H9 (cell line): ENCODE results near the gene MMP26. TPM values are rescaled to one million over a fixed set of nuclear protein-coding genes. Genes with fewer than 3 reads are reported as not detected.

ENCODE experiments used
- DNase-seq: peaks from one replicate; pipeline ENCODE4 v3.0.0-alpha.2; 2017
- H2AFZ ChIP-seq: one replicate; pipeline ENCODE4 v1.6.1; 2013; ENCODE audit warnings: mild to moderate bottlenecking, low read length, control low read depth, moderate library complexity
- H2AK5ac ChIP-seq: 2 replicates; pipeline ENCODE4 v1.6.1; 2013; ENCODE audit warnings: low read length, control low read depth, mixed read lengths; ENCODE audit not compliant: insufficient read length
- H2BK120ac ChIP-seq: one replicate; pipeline ENCODE4 v1.6.1; 2013; ENCODE audit warnings: low read depth, mild to moderate bottlenecking, low read length, control low read depth, inconsistent platforms; ENCODE audit not compliant: poor library complexity, severe bottlenecking
- H2BK12ac ChIP-seq: 2 replicates; pipeline ENCODE4 v1.6.1; 2013; ENCODE audit warnings: low read length, control low read depth, mixed read lengths, low read depth; ENCODE audit not compliant: insufficient read length
- H2BK15ac ChIP-seq: 2 replicates; pipeline ENCODE4 v1.6.1; 2013; ENCODE audit warnings: low read depth, low read length, control low read depth
- H2BK20ac ChIP-seq: one replicate; pipeline ENCODE4 v1.6.1; 2013; ENCODE audit warnings: low read depth, mild to moderate bottlenecking, low read length, control low read depth, inconsistent platforms; ENCODE audit not compliant: poor library complexity, severe bottlenecking
- H2BK5ac ChIP-seq: 2 replicates; pipeline ENCODE4 v1.6.1; 2013; ENCODE audit warnings: low read length, control low read depth, mixed read lengths; ENCODE audit not compliant: insufficient read length
- H3K14ac ChIP-seq: 2 replicates; pipeline ENCODE4 v1.6.1; 2013; ENCODE audit warnings: low read length, control low read depth; ENCODE audit not compliant: insufficient read depth
- H3K18ac ChIP-seq: 2 replicates; pipeline ENCODE4 v1.6.1; 2013; ENCODE audit warnings: low read depth, mild to moderate bottlenecking, mixed read lengths, low read length, control low read depth; ENCODE audit not compliant: insufficient read length
- H3K23ac ChIP-seq: 2 replicates; pipeline ENCODE4 v1.6.1; 2013; ENCODE audit warnings: low read length, control low read depth, mixed read lengths, low read depth; ENCODE audit not compliant: insufficient read length
- H3K23me2 ChIP-seq: 2 replicates; pipeline ENCODE4 v1.6.1; 2013; ENCODE audit warnings: low read depth, mild to moderate bottlenecking, mixed read lengths, low read length, control low read depth; ENCODE audit not compliant: insufficient read length, poor library complexity, severe bottlenecking
- H3K27ac ChIP-seq: 2 replicates; pipeline ENCODE4 v1.5.1; 2013; ENCODE audit warnings: low read length, control low read depth, mixed read lengths, low read depth; ENCODE audit not compliant: insufficient read length
- H3K27me3 ChIP-seq: 2 replicates; pipeline ENCODE4 v1.6.1; 2013; ENCODE audit warnings: low read length, control low read depth, inconsistent platforms; ENCODE audit not compliant: insufficient read depth
- H3K4ac ChIP-seq: 2 replicates; pipeline ENCODE4 v1.6.1; 2013; ENCODE audit warnings: low read depth, mild to moderate bottlenecking, control low read depth, inconsistent platforms, low read length, moderate library complexity
- H3K4me1 ChIP-seq: 2 replicates; pipeline ENCODE4 v1.6.1; 2013; ENCODE audit warnings: low read length, control low read depth, inconsistent platforms; ENCODE audit not compliant: insufficient read depth
- H3K4me2 ChIP-seq: 2 replicates; pipeline ENCODE4 v1.6.1; 2013; ENCODE audit warnings: low read length, control low read depth, mixed read lengths; ENCODE audit not compliant: insufficient read length, insufficient read depth
- H3K56ac ChIP-seq: 2 replicates; pipeline ENCODE4 v1.6.1; 2013; ENCODE audit warnings: low read depth, mild to moderate bottlenecking, mixed read lengths, low read length, control low read depth; ENCODE audit not compliant: insufficient read length
- H3K79me1 ChIP-seq: 2 replicates; pipeline ENCODE4 v1.6.1; 2013; ENCODE audit warnings: low read depth, mild to moderate bottlenecking, moderate library complexity, low read length, control low read depth, inconsistent platforms; ENCODE audit not compliant: insufficient read depth, poor library complexity, severe bottlenecking
- H3K79me2 ChIP-seq: 2 replicates; pipeline ENCODE4 v1.6.1; 2013; ENCODE audit warnings: low read length, control low read depth, inconsistent platforms; ENCODE audit not compliant: insufficient read depth
- H3K9ac ChIP-seq: 2 replicates; pipeline ENCODE4 v1.6.1; 2013; ENCODE audit warnings: low read length, control low read depth, mixed read lengths; ENCODE audit not compliant: insufficient read length; ENCODE audit errors: extremely low read depth
- H3K9me3 ChIP-seq: one replicate; pipeline ENCODE4 v1.6.1; 2013; ENCODE audit warnings: low read depth, low read length, inconsistent platforms; ENCODE audit not compliant: control insufficient read depth
- H3T11ph ChIP-seq: one replicate; pipeline ENCODE4 v1.6.1; 2013; ENCODE audit warnings: mild to moderate bottlenecking, low read length, control low read depth, inconsistent platforms
- H4K20me1 ChIP-seq: one replicate; pipeline ENCODE4 v1.6.1; 2013; ENCODE audit not compliant: control insufficient read depth, insufficient read length, insufficient read depth
- H4K5ac ChIP-seq: 2 replicates; pipeline ENCODE4 v1.6.1; 2013; ENCODE audit warnings: low read depth, mild to moderate bottlenecking, mixed read lengths, low read length, control low read depth; ENCODE audit not compliant: insufficient read length
- H4K8ac ChIP-seq: replicated peaks from 2 replicates; pipeline ENCODE4 v1.6.1; 2013; ENCODE audit warnings: low read length, control low read depth, mixed read lengths, low read depth; ENCODE audit not compliant: insufficient read length
- H4K91ac ChIP-seq: 2 replicates; pipeline ENCODE4 v1.6.1; 2013; ENCODE audit warnings: low read depth, mild to moderate bottlenecking, moderate library complexity, mixed read lengths, low read length, control low read depth; ENCODE audit not compliant: insufficient read length
- H3K27ac Mint-ChIP-seq, 3 experiments: 2 replicates in 2 of 3; 3 replicates in 1 of 3; pipeline ENCODE4 v1.8.0; 2020 to 2021; ENCODE audit warnings: mixed read lengths in 3 of 3, mild to moderate bottlenecking in 1 of 3, moderate library complexity in 1 of 3
- H3K27me3 Mint-ChIP-seq: 2 replicates; pipeline ENCODE4 v1.8.0; 2021; ENCODE audit warnings: low read depth, mild to moderate bottlenecking, moderate library complexity, mixed read lengths
- H3K36me3 Mint-ChIP-seq, 3 experiments: 2 replicates in 2 of 3; 3 replicates in 1 of 3; pipeline ENCODE4 v1.8.0; 2020 to 2021; ENCODE audit warnings: low read depth in 3 of 3, mixed read lengths in 3 of 3; ENCODE audit not compliant: insufficient read depth in 1 of 3
- H3K4me1 Mint-ChIP-seq, 2 experiments: 2 replicates each; pipeline ENCODE4 v1.8.0; 2020; ENCODE audit warnings: mixed read lengths in 2 of 2
- H3K4me3 Mint-ChIP-seq, 2 experiments: 2 replicates in 1 of 2; 3 replicates in 1 of 2; pipeline ENCODE4 v1.8.0; 2020 to 2021; ENCODE audit warnings: mild to moderate bottlenecking in 2 of 2, mixed read lengths in 2 of 2, moderate library complexity in 1 of 2
- H3K9me3 Mint-ChIP-seq, 2 experiments: 2 replicates in 1 of 2; 3 replicates in 1 of 2; pipeline ENCODE4 v1.8.0; 2020; ENCODE audit warnings: mild to moderate bottlenecking in 2 of 2, mixed read lengths in 2 of 2, moderate library complexity in 1 of 2
- WGBS: extraction: QIAGEN DNeasy Blood & Tissue Kit; methylation state at CpG from one replicate; pipeline ENCODE4 v1.1.7; 2013; ENCODE audit warnings: missing lambda C conversion rate, low lambda C conversion rate, mixed read lengths; ENCODE audit not compliant: insufficient read length; ENCODE audit errors: extremely low coverage; 5-methylcytosine and 5-hydroxymethylcytosine counted together
- total RNA-seq: library from RNA; stranded (reverse); gene quantifications from 2 replicates; pipeline ENCODE4 v1.2.1, GENCODE V29; 2021
- TF ChIP-seq, protein P1 (sequence below): fragments of 200-600 bp; sonication (generic); conservative IDR thresholded peaks from 3 replicates; pipeline ENCODE4 v1.8.0; 2021; ENCODE audit warnings: antibody characterized with exemption, mild to moderate bottlenecking

MMP26 gene
- total RNA-seq, 1 experiment from 2014 or later = not detected

DNA sequence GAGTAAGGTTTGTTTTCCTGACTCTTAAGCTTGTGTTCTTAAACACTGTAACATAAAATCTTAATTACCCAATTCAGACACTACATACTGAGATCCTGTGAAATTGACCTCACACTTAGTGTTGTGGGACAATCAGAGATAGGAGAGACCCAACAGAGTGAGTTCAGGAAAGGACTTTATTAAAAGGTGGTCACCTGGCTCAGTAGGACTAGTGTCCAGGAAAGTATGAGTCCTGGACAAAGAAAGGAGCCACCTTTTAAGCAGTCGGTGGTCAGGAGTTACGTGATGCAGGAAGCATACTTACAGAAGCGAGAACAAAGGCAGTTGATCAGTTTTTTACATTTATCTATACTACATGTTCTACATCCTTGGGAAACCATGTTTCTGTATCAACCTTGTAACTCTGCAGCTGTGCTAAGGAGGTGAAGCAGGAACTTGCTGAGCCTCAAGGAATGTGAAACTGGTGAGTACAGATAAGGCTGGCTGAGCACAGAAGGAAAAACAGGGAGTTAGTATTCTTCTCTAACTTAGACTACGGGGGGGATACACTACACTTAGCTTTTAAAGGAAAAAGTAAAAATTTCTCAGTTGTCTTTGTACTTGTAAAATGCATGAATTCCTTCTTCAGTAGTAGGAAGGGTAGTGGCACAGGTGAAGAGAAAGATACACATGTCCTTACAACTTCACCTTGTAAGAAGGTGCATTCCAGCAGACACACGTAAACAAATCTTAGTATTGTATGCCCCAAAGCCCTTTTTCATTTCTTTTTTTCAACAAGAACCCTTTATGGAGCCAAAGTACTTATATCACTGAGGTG lies 45.7 kb upstream of the MMP26 start:
- Histone ChIP-seq H2BK15ac (no peak overlapping the region), H3K4ac (no peak overlapping the region), H4K20me1 (no peaks in the 10 kb centered on the region), H3K27ac (no peak overlapping the region), H2AFZ (no peak overlapping the region), H3K23me2 (no peaks in the 10 kb centered on the region), H3K56ac (no peak overlapping the region), H3K9me3 (no peaks in the 10 kb centered on the region), H2BK12ac (no peak overlapping the region), H3K79me2 (no peaks in the 10 kb centered on the region), H3K9ac (no peak overlapping the region), H3K79me1 (no peaks in the 10 kb centered on the region), H3K23ac (no peak overlapping the region), H4K5ac (no peak overlapping the region), H3K27me3 (no peaks in the 10 kb centered on the region), H3K4me1 (no peaks in the 10 kb centered on the region), H3K4me2 (no peak overlapping the region), H3K18ac (no peak overlapping the region), H2BK5ac (no peak overlapping the region), H4K91ac (no peak overlapping the region), H4K8ac (no peak overlapping the region), H2BK20ac (no peak overlapping the region), H3K14ac (no peak overlapping the region), H2AK5ac (no peak overlapping the region), H3T11ph (no peak overlapping the region), H2BK120ac (no peak overlapping the region)
- Mint-ChIP-seq H3K27me3 (no peaks in the 10 kb centered on the region), H3K4me3 (no peak overlapping the region), H3K27ac (no peak overlapping the region), H3K36me3 (no peaks in the 10 kb centered on the region), H3K9me3 (no peaks in the 10 kb centered on the region), H3K4me1 (peaks cover 0 to 3% of the 10 kb centered on the region in 2 experiments; a peak in 1 of 4 replicates)
- WGBS = no CpG with 5 or more reads among the region's 5 CpGs
- TF ChIP-seq, protein P1, sequence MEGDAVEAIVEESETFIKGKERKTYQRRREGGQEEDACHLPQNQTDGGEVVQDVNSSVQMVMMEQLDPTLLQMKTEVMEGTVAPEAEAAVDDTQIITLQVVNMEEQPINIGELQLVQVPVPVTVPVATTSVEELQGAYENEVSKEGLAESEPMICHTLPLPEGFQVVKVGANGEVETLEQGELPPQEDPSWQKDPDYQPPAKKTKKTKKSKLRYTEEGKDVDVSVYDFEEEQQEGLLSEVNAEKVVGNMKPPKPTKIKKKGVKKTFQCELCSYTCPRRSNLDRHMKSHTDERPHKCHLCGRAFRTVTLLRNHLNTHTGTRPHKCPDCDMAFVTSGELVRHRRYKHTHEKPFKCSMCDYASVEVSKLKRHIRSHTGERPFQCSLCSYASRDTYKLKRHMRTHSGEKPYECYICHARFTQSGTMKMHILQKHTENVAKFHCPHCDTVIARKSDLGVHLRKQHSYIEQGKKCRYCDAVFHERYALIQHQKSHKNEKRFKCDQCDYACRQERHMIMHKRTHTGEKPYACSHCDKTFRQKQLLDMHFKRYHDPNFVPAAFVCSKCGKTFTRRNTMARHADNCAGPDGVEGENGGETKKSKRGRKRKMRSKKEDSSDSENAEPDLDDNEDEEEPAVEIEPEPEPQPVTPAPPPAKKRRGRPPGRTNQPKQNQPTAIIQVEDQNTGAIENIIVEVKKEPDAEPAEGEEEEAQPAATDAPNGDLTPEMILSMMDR = no peak
- no peak for DNase-seq
